Limb (tissue), 2 donors: ENCODE data around the gene IFI27L1.

ENCODE experiments used
- DNase-seq, 2 donors: peaks; one replicate each; pipeline ENCODE4 v3.0.0-alpha.2; 2016; ENCODE audit errors: extremely low spot score in 2 of 2

IFI27L1 gene

DNA sequence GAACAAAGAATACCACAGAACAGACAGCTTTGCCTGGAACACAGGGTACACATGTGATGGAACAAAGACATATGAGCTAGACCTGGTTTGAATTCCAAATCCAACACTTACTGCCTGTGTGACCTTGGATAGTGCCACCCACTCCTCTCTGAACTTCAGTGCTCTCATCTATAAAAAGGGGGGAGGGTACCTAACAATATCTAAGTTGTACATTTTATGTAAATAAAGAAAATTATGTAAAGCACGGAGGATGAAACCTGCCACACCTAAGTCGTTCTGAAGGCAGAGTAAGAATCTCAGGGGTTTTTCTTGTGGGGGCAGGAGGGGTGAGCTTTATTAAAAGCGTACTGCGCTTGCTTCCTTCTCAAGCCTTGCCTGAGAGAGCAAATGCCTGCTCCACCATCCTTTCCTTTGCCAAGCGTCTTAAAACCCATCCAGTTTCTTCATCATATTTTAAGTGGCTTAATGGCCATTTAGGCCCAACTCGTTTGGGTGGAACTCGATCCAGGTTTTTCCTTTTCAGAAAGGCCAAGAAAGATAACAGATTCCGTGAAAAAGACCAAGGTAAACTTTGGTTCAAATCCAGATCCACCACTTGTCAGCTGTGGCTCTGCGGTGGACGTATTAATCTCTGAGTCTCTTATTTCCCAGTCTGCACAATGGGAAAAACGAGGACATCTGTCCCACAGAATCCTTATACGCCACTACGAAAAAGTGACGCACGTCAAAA is 1.1 kb upstream of the IFI27L1 start:
- peak in 1 of 2 donors; percentile 33 for DNase-seq

GRCh38 chr14:94081386-94081820 is 293 bp downstream of the IFI27L1 start:
- DNase-seq, result no peak

DNA sequence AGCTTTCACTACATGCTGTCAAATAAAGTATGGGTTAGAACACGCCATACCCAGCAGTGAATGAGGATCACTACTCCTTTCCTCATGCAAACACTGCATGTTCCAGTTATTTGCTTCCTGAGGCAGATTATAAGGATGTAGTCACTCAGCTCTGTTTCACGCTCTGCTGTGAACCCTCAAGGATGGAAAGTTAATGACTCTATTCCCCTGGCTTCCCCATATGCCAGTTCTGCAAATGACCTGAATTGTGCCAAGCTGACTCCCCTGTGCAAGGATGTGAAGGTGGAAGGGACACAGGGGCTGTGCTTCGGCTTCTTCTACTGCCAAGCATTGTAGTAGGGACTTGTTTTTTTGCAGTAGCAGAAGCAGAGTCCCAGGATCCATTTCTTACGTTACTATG is 6.8 kb downstream of the IFI27L1 start:
- no peak for DNase-seq

DNA sequence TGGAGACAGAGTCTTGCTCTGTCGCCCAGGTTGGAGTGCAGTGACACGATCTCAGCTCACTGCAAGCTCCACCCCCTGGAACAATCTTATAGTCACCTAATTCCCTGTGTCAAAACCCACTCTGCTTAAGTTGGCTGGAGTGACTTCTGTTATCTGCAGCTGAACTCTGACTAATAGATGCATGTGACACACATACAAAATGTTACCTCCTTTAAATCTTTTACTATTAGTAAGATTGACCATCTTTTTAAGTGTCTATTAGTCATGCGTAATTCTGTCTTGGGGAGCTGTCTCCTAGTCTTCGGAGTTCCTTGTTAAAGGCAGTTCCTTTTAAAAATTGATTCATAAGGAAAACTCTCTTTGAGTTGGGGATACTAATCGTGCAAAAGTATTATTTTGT is 7.4 kb downstream of the IFI27L1 start:
- DNase-seq, result no peak

- no peak for DNase-seq
These were observed 8.4 kb downstream of the IFI27L1 start for GRCh38 chr14:94089479-94089878.

DNA sequence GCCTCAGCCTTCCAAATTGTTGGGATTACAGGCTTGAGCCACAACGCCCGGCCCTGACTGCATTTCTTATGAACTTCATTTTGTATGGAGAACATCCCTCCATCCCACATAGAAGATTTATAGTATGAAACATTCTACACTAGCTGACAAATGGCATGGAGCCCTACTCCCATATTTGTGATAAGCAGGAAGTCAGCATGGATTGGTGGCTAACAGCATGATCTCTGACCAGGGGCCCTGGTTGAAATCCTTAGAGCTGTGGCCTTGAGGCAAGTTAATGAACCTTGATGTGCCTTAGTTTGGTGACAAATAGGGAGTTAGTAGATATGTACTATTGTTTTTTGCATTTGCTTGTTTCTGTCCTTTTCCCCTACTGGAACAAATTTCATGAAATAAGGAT is 12.3 kb downstream of the IFI27L1 start:
- no peak for DNase-seq

- no peak for DNase-seq
These were observed 16.0 kb downstream of the IFI27L1 start for GRCh38 chr14:94097091-94097490.

GRCh38 chr14:94098326-94098992 is 17.3 kb downstream of the IFI27L1 start:
- DNase-seq, result no peak

- no peak for DNase-seq
These were observed 17.9 kb downstream of the IFI27L1 start for GRCh38 chr14:94099006-94099405.

DNA sequence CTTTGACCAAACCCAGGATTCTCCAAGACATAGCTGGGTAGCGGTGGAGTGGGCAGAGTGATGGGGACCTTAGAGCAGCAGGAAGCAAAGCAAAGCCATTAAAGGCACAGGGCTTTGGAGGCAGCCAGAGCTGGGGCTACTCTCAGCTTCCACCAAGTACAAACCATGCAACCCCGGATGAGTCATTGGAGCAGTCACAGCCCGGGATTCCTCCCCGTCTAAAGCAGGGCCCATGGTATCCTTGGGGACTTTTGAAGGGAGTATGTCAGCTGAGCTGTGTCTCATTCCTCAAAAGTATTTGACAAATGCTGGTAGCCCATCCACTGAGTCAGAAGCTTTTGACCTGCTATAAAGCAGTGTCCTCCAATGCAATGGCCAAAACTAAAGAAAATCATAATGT is 19.7 kb downstream of the IFI27L1 start:
- DNase-seq, result no peak

DNA sequence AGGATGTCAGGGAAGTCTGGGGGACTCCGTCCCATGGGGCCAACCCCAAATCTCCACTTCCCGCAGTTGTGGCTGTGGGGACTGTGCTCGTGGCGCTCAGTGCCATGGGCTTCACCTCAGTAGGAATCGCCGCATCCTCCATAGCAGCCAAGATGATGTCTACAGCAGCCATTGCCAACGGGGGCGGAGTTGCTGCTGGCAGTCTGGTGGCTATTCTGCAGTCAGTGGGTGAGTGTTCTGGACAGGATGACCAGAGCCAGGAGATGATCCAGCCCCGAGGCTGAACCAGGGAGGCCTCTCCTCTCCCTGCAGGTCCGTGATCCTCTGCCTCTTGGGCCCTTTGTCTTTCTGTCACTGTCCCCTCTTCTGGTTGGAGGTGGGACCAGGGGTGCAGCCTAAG is 20.6 kb downstream of the IFI27L1 start:
- DNase-seq, result no peak

DNA sequence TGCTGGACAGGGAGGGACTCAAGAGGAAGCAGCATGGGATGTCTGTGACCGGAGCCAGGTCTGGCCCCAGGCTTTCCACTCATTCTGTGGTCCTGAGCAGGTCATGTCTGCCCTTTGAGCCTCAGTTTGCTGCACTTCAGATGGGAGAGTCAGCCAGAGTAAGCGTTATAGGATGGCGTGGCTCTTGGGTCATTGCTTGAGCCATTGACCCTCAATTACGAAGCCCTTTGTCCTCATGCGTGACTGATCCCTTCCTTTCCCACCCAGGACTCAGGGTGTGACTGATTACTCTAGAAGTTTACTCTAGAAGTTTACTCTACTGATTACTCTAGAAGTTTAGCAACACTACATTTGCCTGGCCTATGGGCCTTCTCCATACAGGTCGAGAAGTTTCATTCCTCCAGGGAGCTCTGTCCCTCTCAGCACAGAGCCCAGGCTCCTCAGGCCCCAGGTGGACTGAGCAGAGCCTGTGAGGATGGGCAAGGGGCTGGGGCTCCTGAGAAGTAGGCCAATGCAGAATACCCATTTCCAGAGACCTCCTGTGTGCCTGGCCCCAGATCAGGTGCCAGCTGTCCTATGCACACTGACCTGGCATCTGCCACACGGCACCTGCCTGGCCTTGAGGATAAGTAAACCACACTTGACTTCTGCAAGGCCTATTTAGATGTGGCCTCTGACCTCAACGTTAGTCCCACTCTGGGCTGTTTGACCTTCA is 21.8 kb downstream of the IFI27L1 start:
- no peak for DNase-seq

- DNase-seq, result peak; percentile 1 to 48
These were observed 22.5 kb downstream of the IFI27L1 start for GRCh38 chr14:94103554-94104150.

DNA sequence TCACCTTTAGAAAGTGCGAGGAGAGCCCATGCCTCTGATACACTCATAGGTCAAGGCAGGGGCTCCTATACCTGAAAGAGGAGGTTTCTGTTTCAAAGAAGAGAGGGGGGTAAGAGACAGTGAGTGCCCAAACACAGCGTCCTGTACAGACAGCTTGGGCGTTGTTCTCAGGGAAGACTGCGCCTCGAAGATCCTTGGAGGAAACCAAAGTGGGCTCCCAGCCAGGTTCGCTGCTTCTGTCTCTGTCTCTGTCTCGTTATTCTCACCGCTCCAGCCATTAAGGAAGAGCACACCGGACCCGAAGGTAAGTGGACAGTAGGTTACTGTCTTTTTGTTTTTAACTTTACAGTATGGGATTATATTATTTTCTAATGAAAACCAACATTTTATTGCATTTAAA is 23.6 kb downstream of the IFI27L1 start:
- DNase-seq, result no peak

DNA sequence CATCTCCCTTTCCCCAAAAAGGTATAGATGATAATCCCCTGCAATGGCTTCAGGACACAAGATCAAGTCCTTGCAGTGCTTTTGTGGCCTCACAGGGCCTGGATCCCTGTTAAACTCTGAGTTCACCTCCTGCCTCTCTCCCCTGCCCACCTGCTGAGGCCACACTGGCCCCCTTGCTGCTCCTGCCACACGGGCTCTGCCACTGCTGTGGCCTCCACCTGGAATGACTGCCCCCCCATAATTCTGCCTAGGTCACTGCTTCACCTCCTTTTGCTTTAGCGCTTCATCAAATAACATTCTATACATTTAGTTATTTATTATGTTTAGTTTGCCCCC is 28.8 kb downstream of the IFI27L1 start:
- DNase-seq, result no peak

DNA sequence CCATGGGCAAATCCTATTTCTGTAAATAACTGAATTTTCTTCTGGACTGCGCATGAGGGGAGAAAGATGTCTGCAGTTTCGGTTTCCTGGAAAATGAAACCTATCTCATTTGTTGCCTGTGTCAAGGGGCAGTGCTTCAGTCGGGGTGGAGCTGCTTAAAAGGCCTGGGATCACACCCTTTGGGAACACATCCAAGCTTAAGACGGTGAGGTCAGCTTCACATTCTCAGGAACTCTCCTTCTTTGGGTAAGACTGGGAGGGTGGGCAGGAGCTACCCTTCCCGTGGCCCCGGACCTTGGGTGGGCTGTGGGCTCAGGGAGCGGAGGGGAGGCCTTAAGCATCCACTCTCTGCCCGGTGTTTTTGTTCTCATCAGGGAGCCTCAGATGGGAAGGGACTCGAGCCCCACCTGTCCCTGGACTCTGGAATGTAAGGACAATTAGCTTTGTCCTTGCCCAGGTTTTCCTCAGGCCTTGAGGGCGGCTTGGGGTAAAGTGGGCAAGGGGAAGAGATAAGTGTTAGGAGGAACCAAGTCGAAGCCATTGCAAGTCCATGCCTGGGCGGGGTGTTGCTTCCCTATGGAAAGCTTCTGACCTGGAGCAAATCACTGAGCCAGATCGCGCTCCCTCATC is 29.6 kb downstream of the IFI27L1 start, which contains the start of gene IFI27:
Gene IFI27 (plus strand): TSS at position 185 of the 630 bp plus-strand sequence.
- peak in 1 of 2 donors; percentile 22 for DNase-seq

GRCh38 chr14:94111276-94112095 is 30.4 kb downstream of the IFI27L1 start:
- DNase-seq, result peak in 1 of 2 donors; percentile 28

DNA sequence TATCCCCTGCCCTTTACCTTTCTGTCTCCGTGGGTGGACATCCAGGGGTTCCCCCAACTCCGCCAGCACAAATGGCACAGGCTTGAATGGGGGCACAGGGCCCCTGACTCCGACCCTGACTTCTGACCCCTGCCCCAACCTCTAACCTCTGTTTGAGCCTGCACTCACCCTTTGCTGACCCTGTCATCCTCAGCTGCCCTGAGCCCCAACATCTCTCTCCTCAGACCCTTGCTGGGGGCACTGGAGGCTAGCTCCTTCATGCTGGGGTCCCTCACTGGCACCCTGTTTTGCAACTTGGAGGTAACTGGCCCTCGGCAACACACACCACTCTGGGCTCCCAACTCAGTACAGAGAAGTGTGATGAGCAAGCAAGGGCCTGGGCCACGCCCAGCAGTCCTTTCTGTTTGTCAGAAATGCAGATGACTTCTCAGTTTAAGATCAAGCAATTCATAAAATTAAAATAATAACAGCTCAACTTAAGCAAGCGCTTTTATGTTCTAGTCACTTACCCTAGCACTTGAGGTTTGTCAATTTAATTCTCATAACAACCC is 31.5 kb downstream of the IFI27L1 start:
- DNase-seq, result peak in 1 of 2 donors; percentile 14

- DNase-seq, result no peak
These were observed 32.0 kb downstream of the IFI27L1 start for GRCh38 chr14:94113073-94113472.

DNA sequence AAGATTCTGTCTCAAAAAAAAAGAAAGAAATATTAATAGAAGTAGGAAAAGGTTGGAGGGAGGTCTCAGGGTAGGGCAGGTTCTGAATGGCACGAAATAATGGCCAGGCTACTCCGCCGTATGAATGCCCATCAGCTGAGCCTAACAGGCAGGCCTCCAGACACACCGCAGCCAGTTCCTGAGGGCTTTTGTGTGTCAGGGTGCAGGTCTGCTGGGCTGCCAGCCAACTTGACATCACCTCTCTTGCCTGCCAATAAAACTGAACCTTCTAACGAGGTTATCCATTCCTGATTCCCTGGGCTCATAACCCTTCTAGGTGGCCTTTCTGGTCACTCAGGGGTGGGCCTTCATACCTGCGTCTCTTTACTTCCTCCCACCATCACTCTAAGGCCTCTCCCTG is 32.4 kb downstream of the IFI27L1 start:
- peak in 1 of 2 donors; percentile 29 for DNase-seq
